GM12891 (cell line): ENCODE results near the gene MLX.

ENCODE experiments used
- POLR2AphosphoS5 ChIP-seq: IDR thresholded peaks from 2 replicates; pipeline ENCODE4 v1.6.1; 2011; ENCODE audit warnings: low read depth, low read length, control low read depth
- TAF1 ChIP-seq: IDR thresholded peaks from 2 replicates; pipeline ENCODE4 v1.6.1; 2011; ENCODE audit warnings: low read depth, low read length, control low read depth

- TF ChIP-seq POLR2AphosphoS5, result no peak
- TF ChIP-seq TAF1, result no peak
Measured at GRCh38 chr17:42612013-42612412, 45.1 kb downstream of the MLX start.
